Measurements from ENCODE around the gene NR1H4.

DNA sequence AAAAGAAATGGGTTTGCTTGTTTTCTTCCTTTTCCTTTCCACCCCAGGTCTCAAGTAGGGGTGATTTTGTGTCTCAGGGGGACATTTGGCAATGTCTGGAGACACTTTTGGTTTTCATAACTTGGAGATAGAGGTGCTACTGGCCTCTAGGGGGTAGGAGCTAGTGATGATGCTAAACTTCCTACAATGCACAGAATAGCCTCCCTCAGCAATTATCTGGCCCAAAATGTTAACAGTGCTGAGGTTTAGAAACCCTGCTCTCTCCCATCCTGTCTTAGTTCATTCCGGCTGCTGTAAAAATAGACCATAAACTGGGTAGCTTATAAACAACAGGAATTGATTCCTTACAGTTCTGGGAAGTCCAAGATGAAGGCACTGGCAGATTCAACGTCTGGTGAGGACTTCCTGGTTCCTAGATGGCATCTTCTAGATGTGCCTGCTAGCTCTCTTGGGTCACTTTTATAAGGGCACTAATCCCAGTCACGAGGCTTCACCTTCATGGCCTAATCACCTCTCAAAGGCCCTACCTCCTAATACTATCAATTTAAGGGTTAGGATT, 92.4 kb downstream of the NR1H4 start:
- no peak for TF ChIP-seq POLR2AphosphoS5 (IDR thresholded peaks at IDR 0.05; ENCODE audit: low read depth)
- no peak for TF ChIP-seq CTCF (conservative IDR thresholded peaks at IDR 0.05; ENCODE audit: low read depth in 2 of 2)
